Measurements from ENCODE around the gene SH2D3A.

GRCh38 chr19:6790194-6791128 is 23.2 kb upstream of the SH2D3A start:
- TF ChIP-seq TCF12 (IDR thresholded peaks at IDR 0.05; ENCODE audit: low read depth) (no peak), RAD21 (IDR thresholded peaks at IDR 0.05; ENCODE audit: low read depth) (no peak), EGR1 (IDR thresholded peaks at IDR 0.05) (no peak), FOXM1 (IDR thresholded peaks at IDR 0.05; ENCODE audit: borderline replicate concordance, low read depth) (no peak), EP300 (IDR thresholded peaks at IDR 0.05; ENCODE audit: borderline replicate concordance) (no peak), YY1 (IDR thresholded peaks at IDR 0.05; ENCODE audit: low read depth) (no peak), REST (IDR thresholded peaks at IDR 0.05; ENCODE audit: low read depth) (no peak), CEBPB (IDR thresholded peaks at IDR 0.05) (no peak), NFIC (IDR thresholded peaks at IDR 0.05) (peak; percentile 40; the same call in 1 of the 2 replicates), TAF1 (IDR thresholded peaks at IDR 0.05; ENCODE audit: low read depth) (no peak), CREB1 (IDR thresholded peaks at IDR 0.05; ENCODE audit: low read depth) (no peak)
- TF ChIP-seq, protein P1, sequence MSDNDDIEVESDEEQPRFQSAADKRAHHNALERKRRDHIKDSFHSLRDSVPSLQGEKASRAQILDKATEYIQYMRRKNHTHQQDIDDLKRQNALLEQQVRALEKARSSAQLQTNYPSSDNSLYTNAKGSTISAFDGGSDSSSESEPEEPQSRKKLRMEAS (IDR thresholded peaks at IDR 0.05): no peak

Data from Ishikawa (cell line).